K562 (cell line): Measurements from ENCODE around the gene ZNF566. TPM values are rescaled to one million over a fixed set of nuclear protein-coding genes. Genes with fewer than 3 reads are reported as not detected.
A peak's percentile ranks its signal among the peaks of the same experiment; 100 is the strongest.

Experiments
- C11orf30 ChIP-seq: fragments of 450-650 bp; IDR thresholded peaks from 2 replicates; pipeline ENCODE4 v1.6.1; 2016; ENCODE audit warnings: low read depth, mild to moderate bottlenecking
- CHD2 ChIP-seq: IDR thresholded peaks from 2 replicates; pipeline ENCODE4 v1.6.1; 2011; ENCODE audit warnings: low read depth, low read length
- ESRRA ChIP-seq: fragments of 450-650 bp; IDR thresholded peaks from 2 replicates; pipeline ENCODE4 v1.6.1; 2014; ENCODE audit warnings: low read depth, mild to moderate bottlenecking, moderate library complexity, borderline replicate concordance
- ETV5 ChIP-seq: sonication (generic); formaldehyde crosslinking; IDR thresholded peaks from 2 replicates; pipeline ENCODE4 v1.4.0; 2020; ENCODE audit warnings: low read depth, mild to moderate bottlenecking, missing genetic modification reagents
- EZH2 ChIP-seq: IDR thresholded peaks from 2 replicates; pipeline ENCODE4 v1.6.1; 2012; ENCODE audit warnings: low read depth, mild to moderate bottlenecking, inconsistent platforms, low read length, borderline replicate concordance
- FOXA3 ChIP-seq, 2 experiments: fragments of 450-650 bp in 1 of 2; sonication (generic) in 1 of 2; formaldehyde crosslinking; IDR thresholded peaks in 1 of 2; conservative IDR thresholded peaks in 1 of 2; 2 replicates each; pipeline versions ENCODE4 v1.4.0 to v1.8.0; 2020 to 2022; ENCODE audit warnings: mild to moderate bottlenecking in 2 of 2, missing genetic modification reagents in 1 of 2
- HNRNPUL1 ChIP-seq: fragments of 200-400 bp; formaldehyde crosslinking; IDR thresholded peaks from 2 replicates; pipeline ENCODE4 v1.6.1; 2017; ENCODE audit warnings: low read length
- KDM4B ChIP-seq, 2 experiments: fragments of 450-650 bp in 1 of 2; sonication (generic) in 1 of 2; IDR thresholded peaks; 2 replicates each; pipeline ENCODE4 v1.6.1; 2016 to 2017; ENCODE audit warnings: borderline replicate concordance in 2 of 2, antibody characterized with exemption in 1 of 2, low read depth in 1 of 2, mild to moderate bottlenecking in 1 of 2
- MAFG ChIP-seq: fragments of 450-650 bp; conservative IDR thresholded peaks from 2 replicates; pipeline ENCODE4 v1.6.1; 2016; ENCODE audit warnings: missing genetic modification characterization, missing compliant biosample characterization
- MXI1 ChIP-seq: IDR thresholded peaks from 2 replicates; pipeline ENCODE4 v1.6.1; 2011; ENCODE audit warnings: low read depth, mild to moderate bottlenecking, improper control_type of control experiment, low read length
- PHB ChIP-seq: fragments of 250-450 bp; sonication (Bioruptor Pico); IDR thresholded peaks from 2 replicates; pipeline ENCODE4 v1.5.0; 2021
- SIX5 ChIP-seq, 2 experiments: IDR thresholded peaks; 2 replicates each; pipeline ENCODE4 v1.6.1; 2011; ENCODE audit warnings: low read length in 2 of 2, borderline replicate concordance in 1 of 2, low read depth in 1 of 2, mild to moderate bottlenecking in 1 of 2, moderate library complexity in 1 of 2; ENCODE audit not compliant: insufficient read depth in 1 of 2
- SREBF1 ChIP-seq: fragments of 150-350 bp; IDR thresholded peaks from 2 replicates; pipeline ENCODE4 v1.6.1; 2014; ENCODE audit warnings: antibody characterized with exemption, low read depth, low read length, borderline replicate concordance
- ZNF143 ChIP-seq: sonication (generic); formaldehyde crosslinking; IDR thresholded peaks from 2 replicates; pipeline ENCODE4 v1.9.0; 2022; ENCODE audit warnings: mild to moderate bottlenecking, missing genetic modification reagents
- ZNF695 ChIP-seq: fragments of 450-650 bp; formaldehyde crosslinking; IDR thresholded peaks from 2 replicates; pipeline ENCODE4 v1.4.0; 2020; ENCODE audit warnings: mild to moderate bottlenecking, moderate library complexity
- ZNF785 ChIP-seq: fragments of 250-450 bp; sonication (Bioruptor Pico); IDR thresholded peaks from 2 replicates; pipeline ENCODE4 v1.4.0; 2020; ENCODE audit warnings: mild to moderate bottlenecking
- polyA plus RNA-seq, 8 experiments: library from polyadenylated mRNA; depleted of rRNA in 4 of 8; stranded (reverse) in 5 of 8; unstranded in 3 of 8; fragments of >200 nt; fragmentation: Nextera tagmentation in 2 of 8; fragmentation: Illumina TruSeq in 1 of 8; extraction: Ambion mirVana in 2 of 8; extraction: Trizol in 1 of 8; gene quantifications; 2 replicates each; pipeline versions ENCODE4 v1.2.1 to v1.2.3, GENCODE V29; 2011 to 2014; ENCODE audit warnings: inconsistent platforms in 1 of 8, missing spikeins in 1 of 8
- total RNA-seq, 7 experiments: library from RNA; depleted of rRNA in 6 of 7; stranded (reverse); fragments of >200 nt in 6 of 7; fragmentation: Illumina TruSeq in 2 of 7; extraction: Trizol in 2 of 7; gene quantifications; 2 replicates each; pipeline versions ENCODE4 v1.2.1 to v1.2.3, GENCODE V29; 2011 to 2021; ENCODE audit warnings: low replicate concordance in 1 of 7
- TF ChIP-seq, protein P1 (sequence below): fragments of 450-650 bp; formaldehyde crosslinking; IDR thresholded peaks from 2 replicates; pipeline ENCODE4 v1.4.0; 2022; ENCODE audit warnings: missing genetic modification characterization
- TF ChIP-seq, protein P2 (sequence below): fragments of 450-650 bp; IDR thresholded peaks from 2 replicates; pipeline ENCODE4 v1.6.1; 2016; ENCODE audit warnings: low read depth, mild to moderate bottlenecking, moderate library complexity
- TF ChIP-seq, protein P3 (sequence below): conservative IDR thresholded peaks from 2 replicates; pipeline ENCODE4 v1.6.1; 2011; ENCODE audit warnings: low read depth, mild to moderate bottlenecking, low read length; ENCODE audit not compliant: control insufficient read depth
- TF ChIP-seq, protein P4 (sequence below): fragments of 250-450 bp; sonication (Bioruptor Pico); IDR thresholded peaks from 2 replicates; pipeline ENCODE4 v1.5.0; 2020; ENCODE audit warnings: mild to moderate bottlenecking
- TF ChIP-seq, protein P5 (sequence below): fragments of 450-650 bp; IDR thresholded peaks from 2 replicates; pipeline ENCODE4 v1.6.1; 2017; ENCODE audit warnings: mild to moderate bottlenecking, moderate library complexity

Gene ZNF566
- total and polyA plus RNA-seq, 9 of the 15 experiments (the other 6 are each of a cell fraction or from before 2014, with no cell fraction given): 5.5 to 11.4 (median 9.7) TPM

DNA sequence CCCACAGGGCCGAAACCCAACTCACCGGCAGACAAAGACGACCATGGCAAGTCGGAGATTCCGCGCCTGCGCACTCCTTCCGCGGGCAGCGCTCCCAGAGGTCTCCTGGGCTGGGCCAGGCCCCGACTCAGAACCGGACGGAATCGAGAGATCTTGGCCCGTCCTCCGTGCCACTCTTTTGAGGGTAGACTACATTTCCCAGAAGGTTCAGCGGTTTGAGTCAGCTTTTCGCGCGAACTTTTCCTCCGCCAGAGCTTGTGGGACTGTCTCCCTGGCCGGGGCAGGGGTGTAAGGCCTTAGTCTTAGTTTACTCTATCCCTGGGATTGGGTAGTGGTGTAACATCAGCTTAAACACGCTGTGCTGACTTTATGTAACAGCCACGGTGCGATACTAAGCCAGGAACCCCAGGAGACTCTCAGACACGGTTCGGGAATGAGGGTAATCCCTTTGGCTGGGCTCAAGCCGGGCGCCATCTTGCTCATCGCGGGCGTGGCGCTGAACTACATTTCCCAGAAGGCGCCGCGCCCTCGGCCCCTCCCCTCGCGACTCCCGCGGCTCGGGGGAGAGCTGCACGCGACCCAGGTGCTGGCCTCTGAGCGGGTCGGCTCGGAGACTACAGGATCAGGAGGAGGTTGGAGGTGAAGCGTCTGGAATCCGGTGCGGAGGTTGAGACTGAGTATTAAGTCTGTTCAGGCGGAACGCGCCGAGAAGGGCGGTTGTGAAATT lies 39.0 kb upstream of the ZNF566 start, which contains the start of gene ZNF260 (continued):
- no peak for TF ChIP-seq HNRNPUL1
- peak; percentile 81 for TF ChIP-seq C11orf30
- TF ChIP-seq ZNF785 (CRISPR knock-in tag): no peak
- TF ChIP-seq ZNF143 (CRISPR knock-in tag): peak; percentile 90
- TF ChIP-seq EZH2: no peak
- TF ChIP-seq, protein P1, sequence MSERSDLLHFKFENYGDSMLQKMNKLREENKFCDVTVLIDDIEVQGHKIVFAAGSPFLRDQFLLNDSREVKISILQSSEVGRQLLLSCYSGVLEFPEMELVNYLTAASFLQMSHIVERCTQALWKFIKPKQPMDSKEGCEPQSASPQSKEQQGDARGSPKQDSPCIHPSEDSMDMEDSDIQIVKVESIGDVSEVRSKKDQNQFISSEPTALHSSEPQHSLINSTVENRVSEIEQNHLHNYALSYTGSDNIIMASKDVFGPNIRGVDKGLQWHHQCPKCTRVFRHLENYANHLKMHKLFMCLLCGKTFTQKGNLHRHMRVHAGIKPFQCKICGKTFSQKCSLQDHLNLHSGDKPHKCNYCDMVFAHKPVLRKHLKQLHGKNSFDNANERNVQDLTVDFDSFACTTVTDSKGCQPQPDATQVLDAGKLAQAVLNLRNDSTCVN (CRISPR knock-in tag): no peak
- TF ChIP-seq, protein P2, sequence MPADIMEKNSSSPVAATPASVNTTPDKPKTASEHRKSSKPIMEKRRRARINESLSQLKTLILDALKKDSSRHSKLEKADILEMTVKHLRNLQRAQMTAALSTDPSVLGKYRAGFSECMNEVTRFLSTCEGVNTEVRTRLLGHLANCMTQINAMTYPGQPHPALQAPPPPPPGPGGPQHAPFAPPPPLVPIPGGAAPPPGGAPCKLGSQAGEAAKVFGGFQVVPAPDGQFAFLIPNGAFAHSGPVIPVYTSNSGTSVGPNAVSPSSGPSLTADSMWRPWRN: 0 out of 2 replicates have a peak, but pooled peaks have one; percentile 11
- TF ChIP-seq MXI1: no peak
- TF ChIP-seq, protein P3, sequence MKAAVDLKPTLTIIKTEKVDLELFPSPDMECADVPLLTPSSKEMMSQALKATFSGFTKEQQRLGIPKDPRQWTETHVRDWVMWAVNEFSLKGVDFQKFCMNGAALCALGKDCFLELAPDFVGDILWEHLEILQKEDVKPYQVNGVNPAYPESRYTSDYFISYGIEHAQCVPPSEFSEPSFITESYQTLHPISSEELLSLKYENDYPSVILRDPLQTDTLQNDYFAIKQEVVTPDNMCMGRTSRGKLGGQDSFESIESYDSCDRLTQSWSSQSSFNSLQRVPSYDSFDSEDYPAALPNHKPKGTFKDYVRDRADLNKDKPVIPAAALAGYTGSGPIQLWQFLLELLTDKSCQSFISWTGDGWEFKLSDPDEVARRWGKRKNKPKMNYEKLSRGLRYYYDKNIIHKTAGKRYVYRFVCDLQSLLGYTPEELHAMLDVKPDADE: peak; percentile 76; the same call in 1 of the 2 replicates
- TF ChIP-seq, protein P4, sequence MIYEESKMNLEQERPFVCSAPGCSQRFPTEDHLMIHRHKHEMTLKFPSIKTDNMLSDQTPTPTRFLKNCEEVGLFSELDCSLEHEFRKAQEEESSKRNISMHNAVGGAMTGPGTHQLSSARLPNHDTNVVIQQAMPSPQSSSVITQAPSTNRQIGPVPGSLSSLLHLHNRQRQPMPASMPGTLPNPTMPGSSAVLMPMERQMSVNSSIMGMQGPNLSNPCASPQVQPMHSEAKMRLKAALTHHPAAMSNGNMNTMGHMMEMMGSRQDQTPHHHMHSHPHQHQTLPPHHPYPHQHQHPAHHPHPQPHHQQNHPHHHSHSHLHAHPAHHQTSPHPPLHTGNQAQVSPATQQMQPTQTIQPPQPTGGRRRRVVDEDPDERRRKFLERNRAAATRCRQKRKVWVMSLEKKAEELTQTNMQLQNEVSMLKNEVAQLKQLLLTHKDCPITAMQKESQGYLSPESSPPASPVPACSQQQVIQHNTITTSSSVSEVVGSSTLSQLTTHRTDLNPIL: no peak
- TF ChIP-seq CHD2: peak; percentile 88
- TF ChIP-seq KDM4B (IDR thresholded peaks at IDR 0.05; ENCODE audit: borderline replicate concordance in 2 of 2, low read depth in 1 of 2): no peak
- no peak for TF ChIP-seq MAFG (tag)
- TF ChIP-seq ZNF695 (CRISPR knock-in tag): no peak
- TF ChIP-seq ESRRA: no peak
- TF ChIP-seq, protein P5, sequence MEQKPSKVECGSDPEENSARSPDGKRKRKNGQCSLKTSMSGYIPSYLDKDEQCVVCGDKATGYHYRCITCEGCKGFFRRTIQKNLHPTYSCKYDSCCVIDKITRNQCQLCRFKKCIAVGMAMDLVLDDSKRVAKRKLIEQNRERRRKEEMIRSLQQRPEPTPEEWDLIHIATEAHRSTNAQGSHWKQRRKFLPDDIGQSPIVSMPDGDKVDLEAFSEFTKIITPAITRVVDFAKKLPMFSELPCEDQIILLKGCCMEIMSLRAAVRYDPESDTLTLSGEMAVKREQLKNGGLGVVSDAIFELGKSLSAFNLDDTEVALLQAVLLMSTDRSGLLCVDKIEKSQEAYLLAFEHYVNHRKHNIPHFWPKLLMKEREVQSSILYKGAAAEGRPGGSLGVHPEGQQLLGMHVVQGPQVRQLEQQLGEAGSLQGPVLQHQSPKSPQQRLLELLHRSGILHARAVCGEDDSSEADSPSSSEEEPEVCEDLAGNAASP: no peak
- TF ChIP-seq FOXA3 (CRISPR knock-in tag; conservative IDR thresholded peaks at IDR 0.05 in 1 of 2, IDR thresholded peaks at IDR 0.05 in 1 of 2): no peak
- no peak for TF ChIP-seq PHB (CRISPR knock-in tag)
- TF ChIP-seq ETV5 (CRISPR knock-in tag): no peak; the same call in 1 of the 2 replicates
- TF ChIP-seq SREBF1: no peak
- peak; percentile 43 to 67 for TF ChIP-seq SIX5 (IDR thresholded peaks at IDR 0.05; ENCODE audit: borderline replicate concordance in 1 of 2, insufficient read depth in 1 of 2, low read depth in 1 of 2, low read length in 2 of 2)
